T-helper 22 cell (primary cell): ENCODE results near the gene PDF.

Experiments used
- DNase-seq: peaks from one replicate; pipeline ENCODE4 v3.0.0-alpha.2; 2020; ENCODE audit warnings: low read depth

Gene PDF

GRCh38 chr16:69277413-69277812, 53.0 kb downstream of the PDF start:
- no peak for DNase-seq
